Nephron (organoid): ENCODE results near the gene KSR1.

ENCODE experiments used
- H3K27ac Mint-ChIP-seq, 3 experiments: 2 replicates each; pipeline ENCODE4 v1.8.0; 2020; ENCODE audit warnings: mixed read lengths in 3 of 3, mild to moderate bottlenecking in 2 of 3, moderate library complexity in 1 of 3
- H3K27me3 Mint-ChIP-seq: 2 replicates; pipeline ENCODE4 v1.8.0; 2021; ENCODE audit warnings: low read depth, mild to moderate bottlenecking, moderate library complexity, mixed read lengths
- H3K36me3 Mint-ChIP-seq: 2 replicates; pipeline ENCODE4 v1.8.0; 2020; ENCODE audit warnings: low read depth, mixed read lengths
- H3K4me1 Mint-ChIP-seq: 2 replicates; pipeline ENCODE4 v1.8.0; 2020; ENCODE audit warnings: mixed read lengths
- H3K4me3 Mint-ChIP-seq, 3 experiments: 2 replicates each; pipeline ENCODE4 v1.8.0; 2020; ENCODE audit warnings: mild to moderate bottlenecking in 3 of 3, mixed read lengths in 3 of 3, moderate library complexity in 2 of 3
- H3K9me3 Mint-ChIP-seq: 2 replicates; pipeline ENCODE4 v1.8.0; 2020; ENCODE audit warnings: mixed read lengths
- TF ChIP-seq, protein P1 (sequence below), 3 experiments: fragments of 200-600 bp; sonication (generic); IDR thresholded peaks; one replicate each; pipeline ENCODE4 v1.5.0; 2021; ENCODE audit warnings: antibody characterized with exemption in 3 of 3; ENCODE audit not compliant: unreplicated experiment in 3 of 3

The KSR1 gene

DNA sequence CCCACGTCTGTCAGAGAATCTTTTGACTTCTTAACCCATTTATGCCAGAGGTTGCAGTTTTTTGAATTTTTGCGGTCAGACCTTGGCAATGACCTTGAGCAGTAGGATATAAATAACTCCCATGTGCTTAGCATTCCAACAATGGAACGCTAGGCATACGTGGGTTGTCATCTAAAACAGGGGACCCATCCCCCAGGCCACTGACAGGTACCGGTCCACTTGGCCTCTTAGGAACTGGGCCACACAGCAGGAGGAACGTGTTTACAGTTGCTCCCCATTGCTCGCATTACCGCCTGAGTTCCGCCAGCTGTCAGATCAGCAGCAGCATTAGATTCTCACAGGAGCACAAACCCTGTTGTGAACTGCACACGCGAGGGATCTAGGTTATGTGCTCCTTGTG, 97.9 kb downstream of the KSR1 start:
- Mint-ChIP-seq H3K4me1 (peaks cover 49% of the 10 kb centered on the region), H3K36me3 (peaks cover 21% of the 10 kb centered on the region), H3K4me3 (no peak overlapping the region), H3K27me3 (no peaks in the 10 kb centered on the region), H3K9me3 (no peaks in the 10 kb centered on the region), H3K27ac (peak overlapping the region in 2 of 3 experiments; percentile 45 to 55)
- TF ChIP-seq, protein P1, sequence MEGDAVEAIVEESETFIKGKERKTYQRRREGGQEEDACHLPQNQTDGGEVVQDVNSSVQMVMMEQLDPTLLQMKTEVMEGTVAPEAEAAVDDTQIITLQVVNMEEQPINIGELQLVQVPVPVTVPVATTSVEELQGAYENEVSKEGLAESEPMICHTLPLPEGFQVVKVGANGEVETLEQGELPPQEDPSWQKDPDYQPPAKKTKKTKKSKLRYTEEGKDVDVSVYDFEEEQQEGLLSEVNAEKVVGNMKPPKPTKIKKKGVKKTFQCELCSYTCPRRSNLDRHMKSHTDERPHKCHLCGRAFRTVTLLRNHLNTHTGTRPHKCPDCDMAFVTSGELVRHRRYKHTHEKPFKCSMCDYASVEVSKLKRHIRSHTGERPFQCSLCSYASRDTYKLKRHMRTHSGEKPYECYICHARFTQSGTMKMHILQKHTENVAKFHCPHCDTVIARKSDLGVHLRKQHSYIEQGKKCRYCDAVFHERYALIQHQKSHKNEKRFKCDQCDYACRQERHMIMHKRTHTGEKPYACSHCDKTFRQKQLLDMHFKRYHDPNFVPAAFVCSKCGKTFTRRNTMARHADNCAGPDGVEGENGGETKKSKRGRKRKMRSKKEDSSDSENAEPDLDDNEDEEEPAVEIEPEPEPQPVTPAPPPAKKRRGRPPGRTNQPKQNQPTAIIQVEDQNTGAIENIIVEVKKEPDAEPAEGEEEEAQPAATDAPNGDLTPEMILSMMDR (IDR thresholded peaks at IDR 0.05; ENCODE audit: unreplicated experiment in 3 of 3): no peak

DNA sequence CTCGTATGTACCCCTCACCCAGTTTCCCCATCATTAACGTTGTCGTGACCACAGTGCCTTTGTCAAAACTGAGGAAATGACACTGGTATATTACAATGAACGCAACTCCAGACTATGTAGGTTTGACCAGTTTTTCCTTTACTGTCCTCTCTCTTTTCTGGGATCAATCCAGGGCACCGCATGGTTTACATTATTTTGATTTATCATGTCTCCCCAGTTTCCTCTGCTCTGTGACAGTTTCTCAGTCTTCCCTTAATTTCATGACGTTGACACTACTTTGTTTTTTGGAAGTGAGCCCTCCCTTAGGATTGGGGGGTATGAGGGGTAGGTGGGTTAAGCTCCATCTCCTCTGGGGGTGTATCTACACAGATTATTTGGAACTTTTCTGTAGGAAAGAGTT, 98.7 kb downstream of the KSR1 start:
- Mint-ChIP-seq H3K27me3 (no peaks in the 10 kb centered on the region), H3K4me3 (no peak overlapping the region), H3K9me3 (no peaks in the 10 kb centered on the region), H3K36me3 (peaks cover 21% of the 10 kb centered on the region), H3K27ac (peak overlapping the region; percentile 41 to 85 (median 70)), H3K4me1 (peaks cover 57% of the 10 kb centered on the region)
- TF ChIP-seq, protein P1 (IDR thresholded peaks at IDR 0.05; ENCODE audit: unreplicated experiment in 3 of 3): no peak

DNA sequence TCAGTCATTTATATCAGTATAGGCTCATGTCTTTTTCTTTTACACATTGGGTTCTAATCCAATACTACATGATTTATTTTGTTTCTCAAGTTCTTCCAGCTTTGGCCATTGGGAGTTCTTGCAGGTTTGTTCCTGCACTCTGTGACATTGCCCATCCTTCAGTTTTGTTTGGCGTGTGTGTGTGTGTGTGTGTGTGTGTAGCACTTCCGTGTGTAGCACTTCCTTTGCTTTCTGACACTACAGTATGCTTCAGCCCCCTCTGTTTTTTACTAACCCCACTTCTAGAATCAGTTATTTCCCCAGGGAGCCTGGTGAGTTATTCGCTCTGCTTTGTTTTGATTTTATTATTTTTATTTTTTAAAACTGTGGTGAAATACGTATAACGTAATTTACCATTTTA, 99.1 kb downstream of the KSR1 start:
- Mint-ChIP-seq H3K27me3 (no peaks in the 10 kb centered on the region), H3K27ac (peak overlapping the region; percentile 41 to 85 (median 70)), H3K9me3 (no peaks in the 10 kb centered on the region), H3K36me3 (peaks cover 21% of the 10 kb centered on the region), H3K4me1 (peaks cover 61% of the 10 kb centered on the region), H3K4me3 (peak overlapping the region in 1 of 3 experiments; percentile 19)
- TF ChIP-seq, protein P1 (IDR thresholded peaks at IDR 0.05; ENCODE audit: unreplicated experiment in 3 of 3): no peak

DNA sequence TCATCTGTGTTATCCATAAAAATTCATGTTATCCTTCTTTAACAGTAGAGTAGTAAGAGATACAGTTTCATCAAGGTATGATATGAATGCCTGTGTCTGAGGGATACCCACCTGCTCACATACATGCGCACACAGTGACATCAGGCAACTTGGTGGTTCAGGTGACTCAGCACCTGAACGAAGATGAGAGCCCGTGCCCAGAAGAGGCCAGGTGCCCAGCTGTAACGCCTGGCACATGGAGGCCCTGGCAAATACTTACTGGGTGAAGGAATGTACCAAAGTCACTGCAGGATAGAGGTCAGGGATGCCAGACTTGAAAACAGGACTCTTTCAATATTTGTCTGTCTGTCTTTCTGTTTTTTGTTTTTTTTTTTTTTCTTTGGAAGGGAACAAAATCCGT, 102.1 kb downstream of the KSR1 start:
- Mint-ChIP-seq H3K4me1 (peaks cover 78% of the 10 kb centered on the region), H3K9me3 (no peaks in the 10 kb centered on the region), H3K36me3 (peaks cover 13% of the 10 kb centered on the region), H3K27me3 (no peaks in the 10 kb centered on the region), H3K4me3 (no peak overlapping the region), H3K27ac (peak overlapping the region; percentile 95 to 98 (median 97))
- TF ChIP-seq, protein P1 (IDR thresholded peaks at IDR 0.05; ENCODE audit: unreplicated experiment in 3 of 3): no peak

DNA sequence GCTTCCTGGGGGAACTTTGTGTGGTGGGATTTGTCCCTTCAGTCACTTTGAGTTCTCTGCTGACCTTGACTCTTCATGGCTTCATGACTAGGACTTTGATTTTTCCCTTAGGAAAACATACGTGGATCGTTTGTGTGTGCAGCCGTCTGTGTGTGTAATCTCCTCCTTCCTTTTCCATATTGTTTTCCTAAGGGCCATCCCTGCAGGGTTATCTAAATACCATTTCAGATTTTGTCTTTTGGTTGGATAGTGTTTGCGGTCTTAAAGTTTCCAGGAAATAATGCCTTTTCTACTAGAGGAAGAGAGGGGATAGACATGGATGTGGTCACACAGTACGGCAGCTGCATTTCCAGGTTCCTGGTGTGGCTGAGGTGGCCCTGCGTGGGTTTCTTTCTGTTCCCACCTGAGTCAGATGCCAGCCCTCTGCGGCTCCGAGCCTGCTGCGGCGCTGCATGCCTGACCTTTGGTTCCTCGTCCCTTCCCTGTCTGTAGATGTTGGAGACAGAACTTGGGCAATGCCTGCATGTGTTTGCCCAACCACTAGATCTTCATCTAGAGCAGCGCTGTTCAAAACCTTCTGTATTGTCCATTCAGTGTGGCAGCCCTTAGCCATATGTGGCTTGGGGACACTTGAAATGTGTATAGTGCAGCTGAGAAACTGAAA, 102.7 kb downstream of the KSR1 start:
- Mint-ChIP-seq H3K9me3 (no peaks in the 10 kb centered on the region), H3K36me3 (peaks cover 11% of the 10 kb centered on the region), H3K4me3 (peak overlapping the region; percentile 29 to 68 (median 57)), H3K27me3 (no peaks in the 10 kb centered on the region), H3K27ac (peak overlapping the region; percentile 95 to 98 (median 97)), H3K4me1 (peaks cover 74% of the 10 kb centered on the region)
- TF ChIP-seq, protein P1 (IDR thresholded peaks at IDR 0.05; ENCODE audit: unreplicated experiment in 3 of 3): no peak
